ENCODE results near the gene NTM.
"Not testable (repeated sequence)": the region's sequence is repeated elsewhere in the genome, so short reads cannot be mapped to it uniquely, and the experiment has no call there.

Gene NTM

GRCh38 chr11:132315696-132316095 lies 945.3 kb downstream of the NTM start:
- DNase-seq (ENCODE audit: low spot score), result no peak

- DNase-seq (ENCODE audit: low spot score), result no peak
Observed at GRCh38 chr11:132318421-132319157, 948.2 kb downstream of the NTM start.

- DNase-seq (ENCODE audit: low spot score), result not testable (repeated sequence)
Observed at GRCh38 chr11:132319419-132319818, 949.0 kb downstream of the NTM start.

- no peak for DNase-seq (ENCODE audit: low spot score)
Observed at GRCh38 chr11:132330515-132330914, 960.1 kb downstream of the NTM start.

GRCh38 chr11:132332521-132332920 lies 962.1 kb downstream of the NTM start:
- DNase-seq (ENCODE audit: low spot score), result peak; percentile 31

GRCh38 chr11:132334769-132335280 lies 964.4 kb downstream of the NTM start:
- no peak for DNase-seq (ENCODE audit: low spot score)

GRCh38 chr11:132335311-132335710 lies 964.9 kb downstream of the NTM start:
- DNase-seq (ENCODE audit: low spot score), result no peak

- DNase-seq (ENCODE audit: low spot score), result no peak
Observed at GRCh38 chr11:132336781-132337535, 966.5 kb downstream of the NTM start.

GRCh38 chr11:132337819-132338416 lies 967.5 kb downstream of the NTM start:
- DNase-seq (ENCODE audit: low spot score), result no peak

- DNase-seq (ENCODE audit: low spot score), result no peak
Observed at GRCh38 chr11:132342408-132342807, 972.0 kb downstream of the NTM start.

GRCh38 chr11:132343445-132344175 lies 973.2 kb downstream of the NTM start:
- DNase-seq (ENCODE audit: low spot score), result no peak

GRCh38 chr11:132346558-132347148 lies 976.2 kb downstream of the NTM start:
- DNase-seq (ENCODE audit: low spot score), result no peak

GRCh38 chr11:132347156-132348090 lies 977.0 kb downstream of the NTM start:
- DNase-seq (ENCODE audit: low spot score), result peak; percentile 22

GRCh38 chr11:132349811-132350733 lies 979.7 kb downstream of the NTM start:
- no peak for DNase-seq (ENCODE audit: low spot score)

- DNase-seq (ENCODE audit: low spot score), result no peak
Observed at GRCh38 chr11:132351050-132351449, 980.6 kb downstream of the NTM start.

GRCh38 chr11:132352497-132352896 lies 982.1 kb downstream of the NTM start:
- no peak for DNase-seq (ENCODE audit: low spot score)

GRCh38 chr11:132353255-132353654 lies 982.8 kb downstream of the NTM start:
- no peak for DNase-seq (ENCODE audit: low spot score)

- no peak for DNase-seq (ENCODE audit: low spot score)
Observed at GRCh38 chr11:132357811-132358572, 987.6 kb downstream of the NTM start.

GRCh38 chr11:132358573-132358953 lies 988.1 kb downstream of the NTM start:
- no peak for DNase-seq (ENCODE audit: low spot score)

Data from iPS-NIHi11 (cell line).